HG02642 (cell line): ENCODE results near the gene PHF11.
A peak's percentile ranks its signal among the peaks of the same experiment; 100 is the strongest.
"Not testable (repeated sequence)": the region's sequence is repeated elsewhere in the genome, so short reads cannot be mapped to it uniquely, and the experiment has no call there.

Source experiments
- ATAC-seq: cut with Tn5 transposase; IDR thresholded peaks from one replicate; pipeline ENCODE4 v1.9.1; 2021; ENCODE audit warnings: mild to moderate bottlenecking; ENCODE audit not compliant: unreplicated experiment, poor library complexity

PHF11 gene

GRCh38 chr13:49543656-49544055, 47.9 kb downstream of the PHF11 start:
- ATAC-seq: no peak

- ATAC-seq: no peak
These were observed 49.9 kb downstream of the PHF11 start for GRCh38 chr13:49545661-49546060.

GRCh38 chr13:49546561-49546960, 50.8 kb downstream of the PHF11 start:
- no peak for ATAC-seq

GRCh38 chr13:49549289-49549688, 53.5 kb downstream of the PHF11 start:
- ATAC-seq: no peak

- no peak for ATAC-seq
These were observed 55.3 kb downstream of the PHF11 start for GRCh38 chr13:49550942-49551644.

GRCh38 chr13:49553888-49554287, 58.1 kb downstream of the PHF11 start:
- ATAC-seq: no peak

- no peak for ATAC-seq
These were observed 58.6 kb downstream of the PHF11 start for GRCh38 chr13:49554387-49554786.

- no peak for ATAC-seq
These were observed 63.3 kb downstream of the PHF11 start for GRCh38 chr13:49559006-49559405.

GRCh38 chr13:49560270-49561061, 64.7 kb downstream of the PHF11 start:
- ATAC-seq: peak; percentile 65

- ATAC-seq: no peak
These were observed 65.3 kb downstream of the PHF11 start for GRCh38 chr13:49561062-49561410.

- no peak for ATAC-seq
These were observed 67.8 kb downstream of the PHF11 start for GRCh38 chr13:49563516-49563915.

- not testable (repeated sequence) for ATAC-seq
These were observed 69.7 kb downstream of the PHF11 start for GRCh38 chr13:49565461-49565860.

GRCh38 chr13:49566461-49566860, 70.7 kb downstream of the PHF11 start:
- no peak for ATAC-seq

GRCh38 chr13:49567491-49567890, 71.7 kb downstream of the PHF11 start:
- ATAC-seq: no peak

GRCh38 chr13:49569993-49570689, 74.4 kb downstream of the PHF11 start:
- ATAC-seq: no peak

GRCh38 chr13:49571299-49572240, 75.8 kb downstream of the PHF11 start:
- no peak for ATAC-seq
